ENCODE results near the gene FXYD1.
"Not testable (repeated sequence)": the region's sequence is repeated elsewhere in the genome, so short reads cannot be mapped to it uniquely, and the experiment has no call there.

FXYD1 gene

DNA sequence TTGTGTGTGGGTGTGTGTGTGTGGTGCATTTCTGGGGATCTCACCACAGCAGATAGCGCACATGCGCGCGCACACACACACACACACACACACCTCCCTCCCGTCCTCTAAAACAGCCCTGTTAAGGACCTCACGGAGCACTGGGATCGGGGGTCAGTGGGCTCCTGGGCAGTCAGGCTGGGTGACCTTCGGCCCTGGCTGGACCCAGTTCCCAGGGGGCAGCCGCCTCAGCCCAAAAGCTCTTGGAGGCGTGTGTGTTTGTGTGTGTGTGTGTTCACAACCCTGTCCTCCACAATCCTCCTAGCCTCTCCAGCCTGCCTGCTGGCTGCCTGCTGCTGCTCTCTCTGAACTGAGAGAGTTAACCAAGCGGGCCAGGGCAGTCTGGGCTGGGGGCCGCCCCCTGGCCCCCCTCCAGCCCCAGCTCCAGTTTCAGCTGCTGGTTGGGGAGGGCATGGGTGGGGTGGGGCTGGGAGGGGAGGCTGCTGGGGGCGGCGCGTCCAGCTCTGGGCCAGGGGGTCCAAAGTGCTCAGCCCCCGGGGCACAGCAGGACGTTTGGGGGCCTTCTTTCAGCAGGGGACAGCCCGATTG lies at the start of gene FXYD1:
Gene FXYD1, plus strand, starts transcription at position 520 of the 588 bp plus-strand sequence. CDS start 1,256 bp downstream, outside the sequence.
- DNase-seq, result no peak

GRCh38 chr19:35089554-35089953 lies 49.1 kb upstream of the FXYD1 start:
- no peak for DNase-seq

DNA sequence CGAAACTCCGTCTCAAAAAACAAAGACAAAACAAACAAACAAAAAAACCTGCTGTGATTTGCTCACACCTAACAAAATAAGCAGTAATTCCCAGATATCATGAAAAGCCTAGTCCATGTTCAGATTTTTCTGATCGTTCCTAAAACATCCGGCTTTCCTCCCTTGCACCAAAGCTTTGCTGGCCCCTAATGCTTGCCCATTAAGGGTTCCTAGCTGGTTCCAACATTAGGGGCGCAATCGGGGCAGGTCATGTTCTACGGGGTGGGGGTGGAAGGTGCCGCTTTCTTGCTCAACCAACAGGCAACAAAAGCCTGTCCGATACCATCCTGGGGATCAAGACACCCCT lies 48.5 kb upstream of the FXYD1 start:
- no peak for DNase-seq

DNA sequence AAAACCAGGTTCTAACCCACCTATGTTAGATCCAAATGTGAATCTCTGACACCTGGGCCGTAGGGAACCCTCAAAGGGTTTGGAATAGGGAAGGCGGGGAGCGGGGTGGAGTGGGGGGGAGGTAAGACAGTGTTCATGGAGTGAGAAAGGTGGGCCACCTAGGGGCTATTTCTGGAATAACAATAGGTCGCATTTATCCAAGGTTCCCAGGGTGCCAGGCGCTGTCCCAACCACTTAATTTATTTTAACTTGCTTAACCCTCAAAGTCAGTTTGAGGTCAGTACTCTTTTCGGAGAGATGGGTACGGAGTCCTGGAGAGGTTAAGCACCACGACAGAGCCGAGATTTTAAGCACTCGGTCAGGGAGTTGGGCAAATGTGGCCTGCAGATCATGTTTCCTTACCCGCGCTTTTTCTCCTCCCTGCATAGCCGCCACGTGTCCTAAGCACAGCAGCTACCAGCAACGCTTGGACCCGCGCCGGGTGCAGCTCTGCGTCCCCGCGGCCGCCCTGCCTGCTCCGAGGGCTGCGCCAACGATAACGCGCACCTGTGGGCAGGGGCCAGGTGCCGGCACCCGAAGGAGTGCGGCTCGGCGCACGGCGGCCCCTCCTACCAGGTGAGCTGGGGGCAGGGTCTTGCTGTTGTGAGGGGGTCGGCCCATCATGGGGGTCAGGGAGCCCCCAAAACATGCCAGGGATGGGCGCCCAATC lies 48.0 kb upstream of the FXYD1 start:
- DNase-seq, result peak; percentile 40

DNA sequence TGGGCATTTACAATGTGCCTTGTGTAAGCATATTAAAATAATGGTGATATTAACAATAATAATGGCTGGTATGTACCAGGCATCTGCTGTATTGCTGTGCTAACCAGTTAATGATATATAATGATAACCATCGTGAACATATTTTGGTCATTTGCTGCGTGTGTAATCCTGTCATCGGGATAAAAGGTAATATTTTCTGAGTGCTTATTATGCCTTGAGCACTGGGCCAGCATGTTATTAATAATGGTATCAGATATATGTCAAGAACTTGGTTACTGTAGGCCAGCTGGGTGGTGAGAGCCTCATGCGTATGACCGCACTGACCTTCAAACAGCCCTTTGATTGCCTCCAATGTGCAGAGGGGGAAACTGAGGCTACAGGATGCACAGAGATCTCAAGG lies 45.2 kb upstream of the FXYD1 start:
- DNase-seq, result no peak

DNA sequence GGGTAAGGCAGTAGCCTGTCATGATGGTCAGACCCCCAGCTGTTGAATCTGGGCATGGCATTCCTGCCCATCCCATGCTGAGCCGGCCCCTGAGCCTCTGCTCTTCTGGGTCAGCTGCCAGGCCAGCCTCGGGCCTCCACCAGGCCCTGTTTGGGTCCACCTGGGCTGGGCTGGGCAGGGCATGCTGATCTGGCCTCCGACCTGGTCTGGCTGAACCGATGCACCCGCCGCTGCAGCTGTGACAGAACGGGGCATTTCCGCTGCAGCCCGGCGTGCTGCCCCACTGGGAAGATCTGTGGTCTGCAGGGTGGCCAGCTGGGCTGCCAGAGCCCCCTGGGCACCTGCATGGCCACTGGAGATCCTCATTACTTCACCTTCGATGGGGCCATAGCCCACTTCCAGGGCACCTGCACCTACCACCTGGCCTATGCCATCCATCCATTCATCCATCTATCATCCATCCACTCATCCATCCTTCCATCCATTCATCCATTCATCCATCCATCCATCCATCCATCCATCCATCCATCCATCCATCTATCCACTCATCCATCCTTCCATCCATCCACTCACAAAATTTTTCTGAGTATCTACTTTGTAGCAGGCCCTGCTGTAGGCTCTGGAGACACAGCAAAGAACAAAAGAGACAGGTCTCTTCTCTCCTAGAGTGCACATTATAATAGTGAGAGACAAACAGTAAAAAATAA lies 44.5 kb upstream of the FXYD1 start:
- DNase-seq, result no peak

DNA sequence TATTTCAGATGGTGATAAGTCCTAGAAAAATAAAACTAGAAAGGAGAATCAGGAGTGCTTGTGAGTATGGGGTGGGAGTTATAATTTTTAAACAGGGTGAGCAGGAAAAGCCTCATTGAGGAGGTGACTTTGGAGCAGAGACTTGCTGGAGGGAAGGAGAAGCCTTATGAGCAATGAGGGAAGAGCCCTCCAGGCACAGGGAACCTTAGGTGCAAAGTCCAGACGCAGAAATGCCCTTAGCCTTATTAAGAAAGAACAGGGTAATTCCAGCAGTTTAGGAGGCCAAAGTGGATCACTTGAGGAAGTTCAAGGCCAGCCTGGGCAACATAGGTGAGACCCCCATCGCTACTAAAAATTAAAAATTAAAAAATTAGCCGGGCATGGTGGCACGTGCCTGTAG lies 44.0 kb upstream of the FXYD1 start:
- no peak for DNase-seq

DNA sequence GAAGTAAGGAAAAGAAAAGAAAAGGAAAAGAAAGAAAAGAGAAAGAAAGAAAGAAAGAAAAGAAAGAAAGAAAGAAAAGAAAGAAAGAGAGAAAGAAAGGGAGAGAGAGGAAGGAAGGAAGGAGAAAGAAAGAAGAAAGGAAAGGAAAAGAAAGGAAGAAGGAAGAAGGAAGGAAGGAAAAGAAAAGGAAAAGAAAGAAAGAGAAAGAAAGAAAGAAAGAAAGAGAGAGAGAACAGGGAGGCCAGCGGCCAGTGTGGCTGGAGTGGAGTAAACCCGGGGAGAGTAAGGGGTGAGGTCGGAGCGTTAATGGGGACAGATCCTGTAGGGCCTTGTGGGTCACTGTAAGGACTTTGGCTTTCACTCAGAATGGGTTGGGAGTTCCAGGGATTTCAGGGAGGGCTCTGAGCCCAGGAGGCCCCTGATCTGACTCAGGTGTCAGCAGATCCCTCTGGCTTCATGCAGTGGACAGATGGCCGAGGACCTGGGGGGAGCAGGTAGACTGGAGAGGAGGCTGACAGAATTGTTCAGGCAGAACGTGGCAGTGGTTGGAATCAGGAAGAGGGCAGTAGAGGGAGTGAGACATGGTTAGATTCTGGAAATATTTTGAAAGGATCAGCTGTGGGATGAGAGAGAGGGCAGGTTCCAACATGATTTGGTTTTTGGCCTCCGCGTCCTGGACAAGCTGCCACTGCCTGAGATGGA lies 42.8 kb upstream of the FXYD1 start:
- no peak for DNase-seq

GRCh38 chr19:35098413-35099049 lies 40.1 kb upstream of the FXYD1 start:
- DNase-seq, result no peak

DNA sequence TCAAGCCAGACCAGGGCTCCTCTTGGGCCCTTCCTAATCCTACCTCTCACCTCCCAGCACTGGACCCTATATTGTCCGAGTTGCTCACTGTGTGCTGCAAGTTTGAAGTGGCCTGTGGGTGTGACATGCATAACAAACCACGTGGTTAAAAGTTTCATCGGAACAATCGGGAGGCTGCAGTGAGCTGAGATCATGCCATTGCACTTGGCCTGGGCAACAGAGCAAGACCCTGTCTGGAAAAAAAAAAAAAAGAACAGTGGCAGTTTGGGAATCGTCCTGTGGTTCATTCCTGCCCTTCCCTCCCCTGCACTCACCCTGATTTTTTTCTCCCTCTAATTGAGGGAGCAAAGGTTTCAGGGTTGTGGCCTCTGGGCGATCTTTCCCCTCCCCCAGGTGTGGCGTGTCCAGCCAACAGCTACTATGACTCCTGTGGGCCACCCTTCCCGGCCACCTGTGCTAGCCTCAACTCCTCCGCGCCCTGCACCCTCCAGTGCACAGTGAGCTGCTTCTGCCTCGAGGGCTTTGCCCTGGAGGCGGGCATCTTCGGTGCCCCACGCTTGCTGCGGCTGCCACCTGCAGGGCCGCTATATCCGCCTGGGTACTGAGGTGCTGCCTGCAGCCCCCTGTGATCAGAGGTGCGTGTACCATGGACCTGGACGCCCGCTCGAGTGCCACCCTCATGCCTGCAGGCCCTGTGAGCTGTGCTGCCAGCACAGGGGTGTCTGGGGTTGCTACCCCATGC lies 39.3 kb upstream of the FXYD1 start:
- no peak for DNase-seq

DNA sequence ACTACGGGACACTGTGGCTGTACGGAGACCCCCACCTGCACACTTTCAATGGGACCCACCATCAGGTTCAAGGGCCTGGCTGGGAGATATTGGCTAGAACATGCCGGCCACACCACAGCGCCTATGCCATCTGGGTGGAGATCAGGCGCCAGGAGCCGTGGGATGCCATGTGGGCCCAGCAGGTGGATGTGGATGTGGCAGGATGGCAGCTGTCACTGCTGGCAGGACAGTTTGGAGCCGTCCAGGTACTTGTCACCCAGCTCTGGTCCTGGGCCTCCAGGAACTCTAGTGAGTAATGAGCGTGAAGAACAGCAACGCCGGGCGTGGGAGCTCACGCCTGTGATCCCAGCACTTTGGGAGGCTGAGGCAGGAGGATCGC lies 38.7 kb upstream of the FXYD1 start:
- no peak for DNase-seq

- no peak for DNase-seq
These were observed 37.8 kb upstream of the FXYD1 start for GRCh38 chr19:35100588-35101533.

DNA sequence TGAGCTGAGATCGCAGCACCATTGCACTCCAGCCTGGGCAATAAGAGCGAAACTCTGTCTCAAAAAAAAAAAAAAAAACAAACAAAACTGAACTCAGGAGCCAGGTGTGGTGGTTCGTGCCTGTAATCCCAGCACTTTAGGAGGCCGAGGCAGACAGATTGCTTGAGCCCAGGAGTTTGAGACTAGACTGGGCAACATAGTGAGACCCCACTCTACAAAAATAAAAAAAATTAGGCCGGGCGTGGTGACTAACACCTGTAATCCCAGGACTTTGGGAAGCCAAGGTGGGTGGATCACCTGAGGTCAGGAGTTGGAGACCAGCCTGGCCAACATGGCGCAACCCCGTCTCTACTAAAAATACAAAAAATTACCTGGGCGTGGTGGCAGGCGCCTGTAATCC lies 36.7 kb upstream of the FXYD1 start:
- DNase-seq, result not testable (repeated sequence)

GRCh38 chr19:35103614-35104013 lies 35.0 kb upstream of the FXYD1 start:
- not testable (repeated sequence) for DNase-seq

GRCh38 chr19:35104361-35104760 lies 34.3 kb upstream of the FXYD1 start:
- DNase-seq, result no peak

- DNase-seq, result no peak
These were observed 33.6 kb upstream of the FXYD1 start for GRCh38 chr19:35105047-35105410.

GRCh38 chr19:35105411-35106290 lies 33.0 kb upstream of the FXYD1 start:
- DNase-seq, result no peak

GRCh38 chr19:35106291-35106583 lies 32.4 kb upstream of the FXYD1 start:
- DNase-seq, result no peak

- DNase-seq, result no peak
These were observed 31.6 kb upstream of the FXYD1 start for GRCh38 chr19:35106898-35107541.

DNA sequence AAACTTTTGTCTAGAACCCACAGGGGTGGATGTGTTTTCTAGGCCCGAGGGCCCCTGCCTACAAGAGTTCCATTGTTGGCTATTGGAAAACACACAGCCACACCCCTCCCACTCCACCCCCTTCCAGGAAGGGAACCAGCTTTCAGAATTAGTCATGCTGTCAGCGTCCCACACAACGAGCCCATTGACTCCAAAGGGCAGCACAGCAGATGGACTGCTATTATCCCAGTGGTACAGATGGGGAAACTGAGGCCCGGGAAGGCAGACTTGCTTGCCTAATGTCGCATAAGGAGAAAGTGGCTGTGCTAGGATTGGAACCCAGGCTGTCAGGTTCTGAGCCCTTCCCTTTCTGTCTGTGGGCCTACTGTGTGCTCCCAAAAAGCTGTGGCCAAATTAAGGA lies 31.1 kb upstream of the FXYD1 start:
- DNase-seq, result no peak
